K562 (cell line): ENCODE results near the gene XPR1.

Source experiments
- FUS ChIP-seq: fragments of 200-400 bp; formaldehyde crosslinking; optimal IDR thresholded peaks from 2 replicates; pipeline ENCODE3; 2017; ENCODE audit warnings: low read depth, low read length
- ZNF274 ChIP-seq: IDR thresholded peaks from 2 replicates; pipeline ENCODE4 v1.6.1; 2011; ENCODE audit warnings: low read depth, mild to moderate bottlenecking, low read length, moderate library complexity, borderline replicate concordance

DNA sequence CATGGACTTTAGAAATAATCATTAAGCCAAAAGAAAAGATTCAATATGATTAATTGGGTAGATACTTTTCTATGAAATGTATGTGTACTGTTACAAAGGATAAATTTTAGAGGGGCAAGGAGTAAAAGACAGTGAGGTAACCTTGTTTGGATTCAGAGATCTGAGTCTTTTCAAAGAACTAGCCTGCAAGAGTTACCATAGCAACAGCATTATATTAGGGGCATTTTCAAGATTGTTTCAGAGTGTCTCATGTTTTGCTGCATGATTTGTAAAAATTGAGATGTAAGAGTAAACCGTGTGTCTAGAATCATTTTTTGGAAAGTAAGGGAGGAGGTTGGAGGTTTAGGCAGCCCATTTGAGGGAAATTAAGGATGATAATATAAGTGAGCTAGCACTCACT is 210.2 kb downstream of the XPR1 start:
- TF ChIP-seq FUS (no peak), ZNF274 (no peak)
